SU-DHL-6 (cell line): ENCODE results near the gene SMAD3.
"Not testable (repeated sequence)": the region's sequence is repeated elsewhere in the genome, so short reads cannot be mapped to it uniquely, and the experiment has no call there.

Experiments
- H2AFZ ChIP-seq: fragments of 200-600 bp; sonication (generic); 2 replicates; pipeline ENCODE4 v1.6.1; 2014; ENCODE audit warnings: low read depth, mild to moderate bottlenecking, moderate library complexity, mixed read lengths, antibody characterized with exemption, low read length; ENCODE audit not compliant: severe bottlenecking
- H3F3A ChIP-seq: fragments of 200-600 bp; shearing (Covaris generic); 2 replicates; pipeline ENCODE4 v1.6.0; 2016; ENCODE audit warnings: antibody characterized with exemption, mild to moderate bottlenecking; ENCODE audit not compliant: insufficient read depth
- H3K27ac ChIP-seq: fragments of 200-600 bp; sonication (generic); 2 replicates; pipeline ENCODE4 v1.5.1; 2016; ENCODE audit warnings: low read depth, mild to moderate bottlenecking, low read length, moderate library complexity, mixed read lengths
- H3K27me3 ChIP-seq: fragments of 200-600 bp; sonication (generic), shearing (Covaris generic); 2 replicates; pipeline ENCODE4 v1.6.0; 2014; ENCODE audit warnings: mild to moderate bottlenecking, low read length
- H3K36me3 ChIP-seq: fragments of 200-600 bp; sonication (generic); 2 replicates; pipeline ENCODE4 v1.6.1; 2014; ENCODE audit warnings: mild to moderate bottlenecking, low read length, mixed read lengths
- H3K4me2 ChIP-seq: fragments of 300-600, 200-600 bp; shearing (Covaris generic), sonication (generic); 2 replicates; pipeline ENCODE4 v1.6.0; 2014; ENCODE audit warnings: low read length, low read depth, mild to moderate bottlenecking; ENCODE audit not compliant: poor library complexity, severe bottlenecking
- H3K4me3 ChIP-seq: fragments of 200-600 bp; sonication (generic); 2 replicates; pipeline ENCODE4 v1.5.1; 2014; ENCODE audit warnings: antibody characterized with exemption, low read length, mild to moderate bottlenecking, mixed read lengths; ENCODE audit not compliant: insufficient read depth, poor library complexity, severe bottlenecking
- H3K79me2 ChIP-seq: fragments of 200-600 bp; sonication (generic); 2 replicates; pipeline ENCODE4 v1.6.1; 2014; ENCODE audit warnings: mild to moderate bottlenecking, low read length, moderate library complexity; ENCODE audit not compliant: insufficient read depth
- H3K9ac ChIP-seq: fragments of 200-600 bp; sonication (generic); 2 replicates; pipeline ENCODE4 v1.7.0; 2014; ENCODE audit warnings: mild to moderate bottlenecking, low read length
- H3K9me2 ChIP-seq: fragments of 200-600 bp; sonication (generic); replicated peaks from 2 replicates; pipeline ENCODE4 v1.6.1; 2014; ENCODE audit warnings: low read length; ENCODE audit not compliant: insufficient read depth
- H3K9me3 ChIP-seq: fragments of 200-600 bp; sonication (generic); 2 replicates; pipeline ENCODE4 v1.6.1; 2014; ENCODE audit warnings: low read length, mixed read lengths; ENCODE audit not compliant: insufficient read depth
- H4K20me1 ChIP-seq: fragments of 200-600 bp; sonication (generic); 2 replicates; pipeline ENCODE4 v1.6.1; 2014; ENCODE audit warnings: low read depth, mild to moderate bottlenecking, antibody characterized with exemption, low read length, moderate library complexity, mixed read lengths
- CTCF ChIP-seq: fragments of 200-600 bp; sonication (generic); IDR thresholded peaks from one replicate; pipeline ENCODE4 v1.5.1; 2017; ENCODE audit warnings: antibody characterized with exemption, mild to moderate bottlenecking, low read length, moderate library complexity; ENCODE audit not compliant: insufficient read depth, poor library complexity, severe bottlenecking
- EZH2phosphoT487 ChIP-seq: fragments of 200-600 bp; sonication (generic), shearing (Covaris generic); conservative IDR thresholded peaks from 2 replicates; pipeline ENCODE4 v1.6.1; 2018; ENCODE audit warnings: mild to moderate bottlenecking, antibody characterized with exemption, low read length, moderate library complexity, mixed read lengths

SMAD3 gene

GRCh38 chr15:67018441-67018840 lies 47.0 kb upstream of the SMAD3 start:
- TF ChIP-seq EZH2phosphoT487 (no peak), CTCF (no peak)
- Histone ChIP-seq H3K4me3 (no peak overlapping the region), H3K9me2 (no peaks in the 10 kb centered on the region), H4K20me1 (no peaks in the 10 kb centered on the region), H2AFZ (no peak overlapping the region), H3K36me3 (no peaks in the 10 kb centered on the region), H3F3A (no peaks in the 10 kb centered on the region), H3K9ac (no peak overlapping the region), H3K27me3 (no peaks in the 10 kb centered on the region), H3K4me2 (no peak overlapping the region), H3K79me2 (no peaks in the 10 kb centered on the region), H3K27ac (no peak overlapping the region), H3K9me3 (no peaks in the 10 kb centered on the region)

- Histone ChIP-seq H4K20me1 (no peaks in the 10 kb centered on the region), H3K4me2 (no peak overlapping the region), H3K79me2 (no peaks in the 10 kb centered on the region), H3K36me3 (no peaks in the 10 kb centered on the region), H2AFZ (no peak overlapping the region), H3K9me3 (no peaks in the 10 kb centered on the region), H3F3A (no peaks in the 10 kb centered on the region), H3K27ac (no peak overlapping the region), H3K4me3 (no peak overlapping the region), H3K9me2 (no peaks in the 10 kb centered on the region), H3K9ac (no peak overlapping the region), H3K27me3 (no peaks in the 10 kb centered on the region)
- TF ChIP-seq CTCF (no peak), EZH2phosphoT487 (no peak)
Measured at GRCh38 chr15:67019069-67019468, 46.3 kb upstream of the SMAD3 start.

- Histone ChIP-seq H2AFZ (no peak overlapping the region), H3K79me2 (no peaks in the 10 kb centered on the region), H3K9me3 (no peaks in the 10 kb centered on the region), H3K4me2 (no peak overlapping the region), H3K27ac (no peak overlapping the region), H3K27me3 (no peaks in the 10 kb centered on the region), H4K20me1 (no peaks in the 10 kb centered on the region), H3K9ac (no peak overlapping the region), H3K4me3 (no peak overlapping the region), H3F3A (no peaks in the 10 kb centered on the region), H3K36me3 (no peaks in the 10 kb centered on the region), H3K9me2 (no peaks in the 10 kb centered on the region)
- TF ChIP-seq CTCF = no peak
- TF ChIP-seq EZH2phosphoT487 = no peak
Measured at GRCh38 chr15:67019884-67020520, 45.4 kb upstream of the SMAD3 start.

GRCh38 chr15:67020668-67021067 lies 44.7 kb upstream of the SMAD3 start:
- not testable (repeated sequence) for H3K27me3 ChIP-seq, H3K9ac ChIP-seq, H3K36me3 ChIP-seq, H3K4me2 ChIP-seq, H4K20me1 ChIP-seq, H3K27ac ChIP-seq, H2AFZ ChIP-seq, H3K9me2 ChIP-seq, H3K4me3 ChIP-seq, H3F3A ChIP-seq, H3K79me2 ChIP-seq, H3K9me3 ChIP-seq
